ENCODE measurements around the gene ALPP. TPM values are rescaled to one million over a fixed set of nuclear protein-coding genes. Genes with fewer than 3 reads are reported as not detected.
"Not testable (repeated sequence)": the region's sequence is repeated elsewhere in the genome, so short reads cannot be mapped to it uniquely, and the experiment has no call there.

Gene ALPP
- total RNA-seq, 2 experiments from 2014 or later, result not detected

DNA sequence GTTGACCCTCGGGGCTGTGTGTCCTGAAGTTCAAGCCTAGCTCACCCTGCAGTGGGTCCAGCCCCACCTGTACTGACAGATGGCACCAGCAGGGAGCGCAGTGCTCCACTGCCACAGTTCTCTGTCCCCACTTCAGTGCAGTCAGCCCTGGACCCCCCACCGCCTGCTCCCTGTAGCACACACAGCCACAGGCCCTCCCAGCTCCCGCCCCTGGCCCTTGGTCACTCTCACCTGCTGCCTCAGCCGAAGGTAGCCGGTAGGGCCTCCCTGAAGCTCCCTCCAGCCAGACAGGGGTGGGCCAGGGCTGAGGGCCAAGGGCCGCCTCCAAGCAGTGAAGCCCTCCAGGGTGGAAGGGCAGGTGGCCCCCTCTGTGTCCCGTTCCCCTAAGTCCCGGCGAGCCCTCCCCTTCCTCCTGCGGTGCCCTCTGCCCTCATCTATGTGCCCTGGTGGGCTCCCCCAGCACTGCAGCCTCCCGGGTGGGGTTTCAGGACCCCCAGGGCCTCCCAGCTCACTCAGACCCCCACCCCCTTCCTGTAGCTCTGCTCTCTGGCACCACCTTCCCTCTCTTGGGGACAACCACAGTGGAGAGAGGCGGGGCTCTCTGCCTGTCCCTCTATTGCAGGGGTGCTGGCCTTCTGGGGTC lies 10.8 kb upstream of the ALPP start:
- no peaks in the 10 kb centered on the region for H3K9me3 Mint-ChIP-seq
- Histone ChIP-seq H3K27me3 (ENCODE audit: control insufficient read depth in 1 of 2, insufficient read depth in 2 of 2, low read length in 2 of 2) (no peaks in the 10 kb centered on the region), H3K9me3 (ENCODE audit: control insufficient read depth in 1 of 2, insufficient read depth in 1 of 2, low read length in 2 of 2) (no peaks in the 10 kb centered on the region), H3K4me3 (ENCODE audit: low read length) (no peak overlapping the region), H3K36me3 (ENCODE audit: insufficient read depth, low read length) (no peaks in the 10 kb centered on the region), H3K27ac (ENCODE audit: low read depth in 1 of 2, low read length in 2 of 2) (no peak overlapping the region), H3K4me1 (ENCODE audit: insufficient read depth, low read length) (peaks cover 27% of the 10 kb centered on the region)
- H3K4me3 Mint-ChIP-seq, result no peak overlapping the region
- intact Hi-C loops (cut with DNase I, micrococcal nuclease), result no loop called here
- no peak for DNase-seq
- TF ChIP-seq, protein P1, sequence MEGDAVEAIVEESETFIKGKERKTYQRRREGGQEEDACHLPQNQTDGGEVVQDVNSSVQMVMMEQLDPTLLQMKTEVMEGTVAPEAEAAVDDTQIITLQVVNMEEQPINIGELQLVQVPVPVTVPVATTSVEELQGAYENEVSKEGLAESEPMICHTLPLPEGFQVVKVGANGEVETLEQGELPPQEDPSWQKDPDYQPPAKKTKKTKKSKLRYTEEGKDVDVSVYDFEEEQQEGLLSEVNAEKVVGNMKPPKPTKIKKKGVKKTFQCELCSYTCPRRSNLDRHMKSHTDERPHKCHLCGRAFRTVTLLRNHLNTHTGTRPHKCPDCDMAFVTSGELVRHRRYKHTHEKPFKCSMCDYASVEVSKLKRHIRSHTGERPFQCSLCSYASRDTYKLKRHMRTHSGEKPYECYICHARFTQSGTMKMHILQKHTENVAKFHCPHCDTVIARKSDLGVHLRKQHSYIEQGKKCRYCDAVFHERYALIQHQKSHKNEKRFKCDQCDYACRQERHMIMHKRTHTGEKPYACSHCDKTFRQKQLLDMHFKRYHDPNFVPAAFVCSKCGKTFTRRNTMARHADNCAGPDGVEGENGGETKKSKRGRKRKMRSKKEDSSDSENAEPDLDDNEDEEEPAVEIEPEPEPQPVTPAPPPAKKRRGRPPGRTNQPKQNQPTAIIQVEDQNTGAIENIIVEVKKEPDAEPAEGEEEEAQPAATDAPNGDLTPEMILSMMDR (IDR thresholded peaks at IDR 0.05), result no peak
- no peak overlapping the region for H3K27ac Mint-ChIP-seq
- ChIA-PET POLR2A (no interaction called here), CTCF (no interaction called here)
- H3K27me3 Mint-ChIP-seq, result no peaks in the 10 kb centered on the region
- H3K36me3 Mint-ChIP-seq (ENCODE audit: low read depth), result no peaks in the 10 kb centered on the region
- peaks cover 25% of the 10 kb centered on the region for H3K4me1 Mint-ChIP-seq (ENCODE audit: low read depth)
- no peak for ATAC-seq (ENCODE audit: poor library complexity)

DNA sequence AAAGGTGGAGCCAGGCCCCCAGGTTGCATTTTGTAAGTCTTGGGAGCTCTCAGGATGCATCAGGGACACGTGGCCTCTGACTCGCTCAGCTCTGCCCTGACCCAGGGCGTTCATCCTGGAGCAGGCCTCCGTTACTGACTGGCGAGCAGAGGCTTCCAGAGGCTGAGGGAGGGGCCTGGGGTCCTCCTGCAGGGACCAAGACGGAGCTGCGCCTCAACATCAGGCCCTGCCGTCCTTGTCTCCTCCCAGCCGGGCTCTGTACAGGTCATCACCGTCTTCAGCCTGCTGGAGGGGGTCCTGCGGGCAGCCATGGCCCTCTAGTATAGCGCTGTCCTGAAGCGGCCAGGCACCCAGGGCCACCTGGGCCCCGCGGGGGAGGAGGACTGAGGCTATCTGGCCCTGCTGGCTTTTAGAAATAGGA lies 10.2 kb upstream of the ALPP start:
- Mint-ChIP-seq H3K4me3 (no peak overlapping the region), H3K27ac (no peak overlapping the region), H3K9me3 (no peaks in the 10 kb centered on the region), H3K4me1 (ENCODE audit: low read depth) (peaks cover 22% of the 10 kb centered on the region), H3K27me3 (no peaks in the 10 kb centered on the region), H3K36me3 (ENCODE audit: low read depth) (no peaks in the 10 kb centered on the region)
- Histone ChIP-seq H3K9me3 (ENCODE audit: control insufficient read depth in 1 of 2, insufficient read depth in 1 of 2, low read length in 2 of 2) (no peaks in the 10 kb centered on the region), H3K4me3 (ENCODE audit: low read length) (no peak overlapping the region), H3K36me3 (ENCODE audit: insufficient read depth, low read length) (no peaks in the 10 kb centered on the region), H3K4me1 (ENCODE audit: insufficient read depth, low read length) (peaks cover 21% of the 10 kb centered on the region), H3K27ac (ENCODE audit: low read depth in 1 of 2, low read length in 2 of 2) (no peak overlapping the region), H3K27me3 (ENCODE audit: control insufficient read depth in 1 of 2, insufficient read depth in 2 of 2, low read length in 2 of 2) (no peaks in the 10 kb centered on the region)
- ATAC-seq (ENCODE audit: poor library complexity) (no peak), DNase-seq (no peak)
- POLR2A ChIA-PET, result no interaction called here
- TF ChIP-seq, protein P1 (IDR thresholded peaks at IDR 0.05), result no peak
- intact Hi-C loops (cut with DNase I, micrococcal nuclease), result no loop called here
- CTCF ChIA-PET, result no interaction called here

DNA sequence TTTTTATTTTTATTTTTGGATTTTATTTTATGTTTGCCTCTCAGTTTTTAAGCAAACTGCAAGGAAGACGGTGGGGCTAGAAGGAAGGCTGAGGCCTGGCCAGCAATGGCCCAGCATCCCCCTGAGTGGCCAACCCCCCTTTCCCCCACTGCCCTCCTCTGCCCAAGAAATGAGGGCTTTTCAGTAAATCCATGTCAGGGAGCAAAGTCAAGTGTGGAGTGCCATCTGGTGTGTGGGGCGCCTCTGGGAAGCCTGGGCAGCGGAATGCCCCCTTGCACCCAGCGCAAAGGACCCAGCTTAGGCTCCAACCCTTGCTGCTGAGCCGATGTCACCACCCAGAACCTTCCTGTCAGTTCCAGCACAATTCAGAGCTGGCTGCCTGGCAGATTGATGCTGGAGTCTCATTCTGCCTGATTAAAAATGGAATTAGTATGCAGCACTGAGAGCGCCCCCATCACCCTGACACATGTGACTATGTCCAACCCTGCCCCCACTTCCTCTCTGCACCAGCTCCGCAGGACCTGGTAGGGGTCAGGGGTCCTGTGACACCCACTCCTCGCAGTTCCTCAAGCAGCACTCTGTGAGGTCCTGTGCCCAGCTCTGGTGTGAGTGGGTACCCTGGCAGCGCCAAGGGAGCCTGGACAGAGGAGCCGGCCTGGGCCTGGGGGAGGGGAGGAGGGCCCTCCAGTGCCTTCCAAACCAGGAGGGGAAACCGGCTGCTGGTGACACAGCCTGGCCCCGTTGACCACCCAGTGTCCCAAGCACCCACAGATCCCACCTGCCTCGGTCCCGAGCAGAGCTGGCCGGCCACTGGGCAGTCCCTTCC lies 9.2 kb upstream of the ALPP start:
- H3K27ac ChIP-seq (ENCODE audit: low read depth in 1 of 2, low read length in 2 of 2), result no peak overlapping the region
- intact Hi-C loops (cut with DNase I, micrococcal nuclease), result no loop called here
- ChIA-PET POLR2A (no interaction called here), CTCF (no interaction called here)
- Mint-ChIP-seq H3K27me3 (no peaks in the 10 kb centered on the region), H3K36me3 (ENCODE audit: low read depth) (no peaks in the 10 kb centered on the region), H3K4me3 (no peak overlapping the region), H3K4me1 (ENCODE audit: low read depth) (peaks cover 12% of the 10 kb centered on the region), H3K27ac (no peak overlapping the region), H3K9me3 (no peaks in the 10 kb centered on the region)
- peaks cover 11% of the 10 kb centered on the region for H3K4me1 ChIP-seq (ENCODE audit: insufficient read depth, low read length)
- H3K4me3 ChIP-seq (ENCODE audit: low read length), result no peak overlapping the region
- DNase-seq (no peak), ATAC-seq (ENCODE audit: poor library complexity) (no peak)
- H3K36me3 ChIP-seq (ENCODE audit: insufficient read depth, low read length), result no peaks in the 10 kb centered on the region
- no peaks in the 10 kb centered on the region for H3K27me3 ChIP-seq (ENCODE audit: control insufficient read depth in 1 of 2, insufficient read depth in 2 of 2, low read length in 2 of 2)
- TF ChIP-seq, protein P1 (IDR thresholded peaks at IDR 0.05), result no peak
- no peaks in the 10 kb centered on the region for H3K9me3 ChIP-seq (ENCODE audit: control insufficient read depth in 1 of 2, insufficient read depth in 1 of 2, low read length in 2 of 2)

DNA sequence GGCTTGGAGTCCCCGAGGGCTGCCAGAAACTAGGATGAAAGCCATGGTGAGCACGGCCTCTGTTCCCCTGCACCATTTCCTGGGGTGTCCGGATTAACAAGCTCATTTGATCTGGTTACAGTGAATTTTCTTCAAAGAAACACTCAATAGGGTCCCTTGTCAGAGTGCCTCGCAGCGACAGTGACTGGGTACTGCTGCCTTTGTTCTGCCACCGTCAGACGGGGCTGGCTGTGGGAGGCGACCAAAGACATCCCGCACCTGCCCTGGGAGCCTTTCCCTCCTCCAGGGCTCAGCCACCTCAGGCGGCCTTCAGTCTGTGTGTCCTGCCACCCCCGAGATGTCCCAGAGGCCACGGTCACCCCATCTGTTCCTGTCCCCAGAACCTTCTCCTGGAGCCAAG lies 8.5 kb upstream of the ALPP start:
- H3K36me3 Mint-ChIP-seq (ENCODE audit: low read depth); CTCF ChIA-PET; H3K4me3 Mint-ChIP-seq; intact Hi-C loops (cut with DNase I, micrococcal nuclease); DNase-seq; H3K36me3 ChIP-seq (ENCODE audit: insufficient read depth, low read length); ATAC-seq (ENCODE audit: poor library complexity); H3K27ac ChIP-seq (ENCODE audit: low read depth in 1 of 2, low read length in 2 of 2); H3K4me1 ChIP-seq (ENCODE audit: insufficient read depth, low read length); H3K9me3 ChIP-seq (ENCODE audit: control insufficient read depth in 1 of 2, insufficient read depth in 1 of 2, low read length in 2 of 2); H3K4me1 Mint-ChIP-seq (ENCODE audit: low read depth); POLR2A ChIA-PET; H3K27me3 Mint-ChIP-seq; H3K9me3 Mint-ChIP-seq; H3K4me3 ChIP-seq (ENCODE audit: low read length); H3K27ac Mint-ChIP-seq; H3K27me3 ChIP-seq (ENCODE audit: control insufficient read depth in 1 of 2, insufficient read depth in 2 of 2, low read length in 2 of 2): not testable (repeated sequence)

Data from CD4-positive, alpha-beta T cell (primary cell).